SK-MEL-5 (cell line): ENCODE data around the gene MYZAP. TPM values are rescaled to one million over a fixed set of nuclear protein-coding genes. Genes with fewer than 3 reads are reported as not detected.

Experiments used
- DNase-seq: peaks from one replicate; pipeline ENCODE4 v3.0.0-alpha.2; 2016; ENCODE audit warnings: low read depth, low spot score
- in situ Hi-C: cut with HindIII; loops from 2 replicates; pipeline ENCODE4 v1.10.0; 2016; ENCODE audit warnings: low sequenced_read_pairs, high pct_unique_total_duplicates, low pct_unique_long_range_greater_than_20kb
- total RNA-seq: library from RNA; depleted of rRNA; stranded (reverse); fragments of >200 nt; shearing (Covaris generic); gene quantifications from 2 replicates; pipeline ENCODE4 v1.2.3, GENCODE V29; 2014

Gene MYZAP
- total RNA-seq, 1 experiment from 2014 or later = 0.21 TPM

DNA sequence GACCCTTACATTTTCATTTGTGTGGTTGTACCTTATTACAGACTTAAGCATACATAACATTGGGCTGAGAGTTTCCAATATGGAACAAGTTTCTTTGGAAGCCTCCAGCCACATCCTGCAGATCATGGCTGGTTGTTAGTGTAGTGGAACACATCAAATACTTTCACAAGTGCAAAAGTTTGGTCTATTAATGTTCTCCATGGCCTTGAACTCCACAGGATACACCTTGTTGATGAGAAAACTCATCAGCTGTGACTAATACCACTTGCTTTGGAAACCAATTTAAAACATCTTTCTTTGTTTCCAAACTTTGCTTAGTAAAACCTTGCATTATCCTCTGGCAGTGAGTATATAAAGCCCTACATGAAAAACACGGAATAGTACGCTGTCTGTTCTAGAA, 46.1 kb downstream of the MYZAP start:
- in situ Hi-C loops = no loop called here
- no peak for DNase-seq

DNA sequence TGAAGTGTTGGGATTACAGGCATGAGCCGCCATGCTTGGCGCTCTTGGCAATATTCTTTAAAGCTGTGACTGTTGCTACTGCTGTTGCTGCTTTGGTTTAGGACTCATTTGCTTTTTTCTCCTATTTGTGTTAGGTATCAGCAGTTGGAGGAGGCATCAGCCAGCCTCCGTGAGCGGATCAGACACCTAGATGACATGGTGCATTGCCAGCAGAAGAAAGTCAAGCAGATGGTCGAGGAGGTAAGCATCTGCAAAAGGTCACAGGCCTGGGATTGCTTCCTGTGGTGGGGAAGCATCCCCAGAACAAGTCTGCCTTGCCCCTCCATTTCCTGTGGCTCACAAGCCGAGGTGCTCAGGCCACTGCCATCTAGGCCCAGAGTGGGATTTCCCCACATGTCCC, 47.6 kb downstream of the MYZAP start:
- in situ Hi-C loops = no loop called here
- DNase-seq = no peak

DNA sequence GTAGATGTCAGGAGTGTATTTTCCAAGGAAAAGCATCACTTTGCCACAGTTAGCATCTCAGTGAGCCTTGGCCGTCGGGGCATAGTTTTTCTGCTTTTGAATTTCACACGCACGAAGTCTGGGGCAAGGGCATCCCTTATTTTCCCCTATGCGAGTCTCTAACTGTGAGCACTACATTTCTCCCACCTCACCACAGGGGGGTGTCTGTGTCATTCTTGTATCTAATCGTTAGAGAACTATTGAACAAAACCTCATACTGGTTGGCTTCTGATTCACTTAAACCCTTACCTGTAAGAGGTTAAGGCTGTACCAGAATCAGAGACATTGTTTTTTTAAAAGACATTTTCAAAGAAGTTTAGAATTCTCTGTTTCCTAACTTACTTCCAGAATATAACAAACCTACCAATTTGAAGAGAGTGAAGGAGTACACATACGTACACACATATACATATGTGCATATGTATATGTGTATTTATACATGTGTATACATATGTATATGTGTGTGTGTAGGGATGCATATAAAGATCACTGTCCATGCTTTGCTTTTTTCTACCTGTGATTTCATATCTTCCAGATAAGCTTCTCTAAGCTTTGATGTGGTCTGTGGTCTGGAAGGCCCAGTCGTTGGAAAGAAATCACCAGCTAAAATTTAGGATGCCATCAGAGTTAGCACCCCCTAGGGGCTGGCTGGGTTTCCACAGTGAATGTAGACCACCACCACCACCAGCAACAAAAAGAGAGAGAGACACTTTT, 49.4 kb downstream of the MYZAP start:
- in situ Hi-C loops = no loop called here
- DNase-seq = peak; percentile 62

DNA sequence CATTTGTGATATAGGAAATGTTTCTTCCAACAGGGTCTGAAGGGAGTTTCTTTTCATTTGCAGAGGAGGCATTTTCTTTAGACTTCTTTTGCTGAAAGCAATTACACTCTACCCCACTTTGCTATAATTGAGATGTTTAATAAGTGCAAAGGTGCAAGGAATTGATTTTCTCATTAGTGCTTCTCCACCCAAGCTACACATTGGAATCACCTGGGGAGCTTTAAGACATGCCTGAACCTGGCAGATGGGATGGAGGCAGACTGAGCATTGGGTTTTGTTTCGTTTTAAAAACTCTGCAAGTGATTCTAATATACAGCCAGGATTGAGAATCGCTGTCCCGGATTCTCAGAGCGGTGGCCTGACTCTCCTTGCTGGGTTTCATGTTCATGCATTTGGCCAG, 52.1 kb downstream of the MYZAP start:
- in situ Hi-C loops = no loop called here
- no peak for DNase-seq

DNA sequence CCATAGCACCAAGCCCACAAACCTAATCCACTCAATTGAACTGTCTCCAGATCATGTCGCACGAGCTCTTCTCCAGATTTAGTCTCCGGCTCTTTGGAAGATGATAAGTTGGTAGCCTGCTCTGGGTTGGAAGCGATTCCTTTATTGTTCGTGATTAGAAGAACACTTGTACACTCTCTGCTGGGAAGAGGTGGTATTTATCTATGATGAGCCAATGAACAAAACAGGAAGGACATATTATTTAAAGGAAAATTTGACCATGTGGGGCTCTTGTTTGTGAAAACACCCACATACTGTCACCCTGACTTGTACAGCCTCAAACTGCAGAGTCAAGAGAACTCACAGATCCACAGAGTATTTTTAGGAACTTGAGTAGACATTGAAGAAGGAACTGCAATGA, 54.4 kb downstream of the MYZAP start:
- no peak for DNase-seq
- in situ Hi-C loops = no loop called here

DNA sequence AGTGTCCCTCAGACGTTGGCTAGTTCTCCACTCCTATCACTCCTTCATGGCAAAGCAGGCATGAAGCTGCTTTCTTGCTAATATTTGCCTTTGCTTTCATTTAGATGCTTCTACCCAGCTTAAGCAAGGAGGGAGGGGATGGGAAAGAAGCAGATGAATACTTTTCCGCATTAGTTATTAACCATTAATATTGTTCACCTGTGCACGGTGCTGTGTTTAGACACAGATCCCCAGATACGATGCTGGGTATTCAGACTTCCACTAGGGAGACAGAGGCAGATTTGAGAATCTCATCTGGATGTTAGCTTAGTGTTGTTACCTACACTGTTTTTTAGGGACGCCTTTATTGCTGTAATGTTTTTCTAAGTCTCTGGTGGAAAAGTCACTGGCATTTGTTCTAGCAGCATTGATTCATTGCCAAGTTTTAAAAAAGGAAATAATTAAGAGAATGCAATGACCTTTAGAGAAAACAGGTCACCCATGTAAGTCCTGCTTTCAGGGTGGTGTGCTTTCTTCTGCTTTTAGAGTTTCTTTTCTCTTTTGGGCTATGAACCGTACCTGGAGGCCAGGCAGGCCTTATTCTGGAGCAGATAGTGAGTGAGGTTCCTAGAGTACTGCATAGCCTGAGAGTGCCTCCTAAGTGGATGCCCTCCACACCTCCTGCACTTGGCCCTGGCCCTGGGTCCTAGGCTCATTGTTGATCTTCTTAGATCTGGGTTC, 55.5 kb downstream of the MYZAP start:
- in situ Hi-C loops = no loop called here
- DNase-seq = no peak

DNA sequence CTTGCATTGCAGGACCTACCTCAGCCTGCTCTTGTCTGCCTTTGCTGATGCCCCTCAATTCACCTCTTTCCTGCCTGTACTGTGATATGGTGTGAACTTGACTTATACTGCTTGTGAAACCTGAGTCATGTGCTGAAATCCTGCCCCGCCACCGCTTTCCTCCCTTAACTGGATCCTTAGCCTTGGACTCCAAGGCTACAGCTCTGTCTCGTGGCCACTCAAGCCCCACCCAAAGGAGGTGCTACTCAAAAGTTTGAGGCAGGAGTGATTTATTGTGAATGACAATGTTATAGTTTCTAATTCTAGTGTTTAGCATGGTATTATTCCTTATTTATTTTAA, 56.1 kb downstream of the MYZAP start:
- in situ Hi-C loops = no loop called here
- DNase-seq = no peak

DNA sequence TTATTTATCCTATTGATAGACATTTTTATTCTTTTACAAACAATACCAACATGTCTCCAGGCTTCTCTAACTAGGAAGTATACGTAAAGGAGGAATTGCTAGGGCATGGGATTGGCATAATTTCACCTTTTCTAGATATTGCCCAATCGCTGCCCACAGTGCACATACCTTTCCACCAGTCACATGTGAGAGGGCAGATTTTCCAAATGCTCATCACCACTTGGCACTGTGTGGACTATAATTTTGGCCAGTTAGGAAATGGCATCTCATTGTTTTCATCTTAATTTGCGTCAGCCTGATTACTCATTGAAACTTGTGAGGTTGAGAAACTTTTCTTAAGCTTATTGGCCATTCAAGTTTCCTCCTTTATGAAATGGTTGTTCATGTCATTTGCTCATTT, 57.4 kb downstream of the MYZAP start:
- in situ Hi-C loops = no loop called here
- no peak for DNase-seq

DNA sequence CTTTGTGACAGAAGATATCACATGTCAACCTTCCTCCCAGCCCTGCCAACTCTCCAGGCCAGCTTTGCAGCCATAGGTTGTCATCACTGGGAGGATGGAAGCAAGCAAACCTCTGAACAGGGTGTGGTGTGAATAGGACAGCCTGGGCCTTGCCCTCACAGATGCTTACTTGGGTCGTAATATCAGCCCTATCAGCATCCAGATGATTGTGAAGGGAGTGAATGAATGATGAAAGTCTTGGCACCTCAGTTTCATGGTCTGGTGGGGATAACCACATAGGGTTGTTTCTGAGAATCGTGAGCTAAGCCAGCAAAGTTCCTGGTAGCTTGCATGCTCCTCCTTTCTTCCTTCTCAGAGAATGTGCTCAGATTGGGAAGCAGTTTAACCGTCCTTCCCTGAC, 59.7 kb downstream of the MYZAP start:
- in situ Hi-C loops = no loop called here

DNA sequence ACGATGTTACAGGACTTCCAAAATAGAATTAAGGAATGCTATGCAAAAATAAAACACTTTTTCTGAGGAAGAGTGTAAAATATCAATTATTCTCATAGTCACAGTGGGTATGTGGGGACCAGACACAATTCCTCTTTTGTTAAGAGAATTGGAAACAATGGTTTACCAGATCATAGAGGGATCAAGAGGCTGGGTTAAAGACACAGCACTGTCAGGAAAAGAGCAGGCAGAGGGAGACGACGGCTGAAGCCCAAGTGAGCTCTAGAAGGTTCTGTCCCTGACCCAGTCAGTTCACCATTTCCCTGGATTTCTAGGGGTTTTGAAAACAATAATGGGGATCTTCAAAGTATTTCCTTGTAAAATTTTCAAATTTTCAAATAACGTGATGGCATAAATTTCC, 60.8 kb downstream of the MYZAP start:
- in situ Hi-C loops = no loop called here
- DNase-seq = no peak

More for the DNA sequence above, 59.7 kb downstream of the MYZAP start:
- no peak for DNase-seq

DNA sequence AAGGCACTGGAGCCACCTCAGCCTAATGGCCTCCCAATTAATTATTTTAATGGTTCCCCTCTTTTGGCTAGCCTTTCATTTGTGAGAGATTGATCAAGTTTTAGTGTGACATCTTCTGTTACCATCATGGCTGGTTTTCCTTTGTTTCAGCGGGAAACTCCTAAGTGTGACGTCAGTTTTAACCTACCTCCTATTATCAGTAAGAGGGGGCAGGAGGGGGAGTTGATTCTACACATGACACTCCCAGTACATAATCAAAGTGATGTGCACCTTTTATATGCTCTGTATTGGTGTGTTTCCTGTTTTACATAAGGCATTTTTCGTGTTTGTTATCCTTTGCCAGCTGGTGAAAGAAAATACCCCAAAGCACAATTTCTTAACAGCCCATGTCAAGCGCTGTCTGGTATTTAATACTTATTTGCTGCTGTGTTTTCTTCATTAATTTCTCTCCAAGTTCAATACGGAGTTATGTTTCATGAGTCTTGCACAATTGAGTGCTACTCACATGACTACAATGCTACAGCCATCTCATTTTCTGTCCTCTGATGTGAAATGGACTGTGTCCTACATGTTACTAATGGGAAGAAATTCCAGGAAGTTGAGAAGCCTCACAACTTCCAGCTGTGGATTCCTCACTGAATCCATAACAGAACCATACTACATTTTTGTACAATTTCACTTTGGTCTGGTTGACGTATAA, 62.6 kb downstream of the MYZAP start:
- DNase-seq = no peak
- in situ Hi-C loops = no loop called here

DNA sequence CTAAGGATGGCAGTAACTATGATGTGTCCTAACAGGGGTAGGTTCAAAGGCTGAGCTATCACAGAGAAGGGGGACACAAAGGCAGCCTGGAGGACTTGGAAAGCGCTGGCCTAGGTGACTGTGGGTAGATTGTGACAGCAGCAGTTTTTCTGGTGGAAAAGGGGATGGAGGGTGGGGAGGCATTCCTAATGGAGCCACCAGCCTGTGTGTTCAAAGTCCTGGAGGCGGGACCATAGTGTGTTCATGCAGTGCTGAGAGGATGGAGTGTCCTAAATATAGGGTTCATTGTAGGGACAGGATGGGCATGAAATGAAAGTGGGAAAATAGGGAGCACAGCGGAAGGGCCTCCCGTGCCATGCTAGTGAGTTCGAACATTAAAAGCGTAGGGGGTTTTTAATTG, 63.3 kb downstream of the MYZAP start:
- in situ Hi-C loops = no loop called here
- no peak for DNase-seq

DNA sequence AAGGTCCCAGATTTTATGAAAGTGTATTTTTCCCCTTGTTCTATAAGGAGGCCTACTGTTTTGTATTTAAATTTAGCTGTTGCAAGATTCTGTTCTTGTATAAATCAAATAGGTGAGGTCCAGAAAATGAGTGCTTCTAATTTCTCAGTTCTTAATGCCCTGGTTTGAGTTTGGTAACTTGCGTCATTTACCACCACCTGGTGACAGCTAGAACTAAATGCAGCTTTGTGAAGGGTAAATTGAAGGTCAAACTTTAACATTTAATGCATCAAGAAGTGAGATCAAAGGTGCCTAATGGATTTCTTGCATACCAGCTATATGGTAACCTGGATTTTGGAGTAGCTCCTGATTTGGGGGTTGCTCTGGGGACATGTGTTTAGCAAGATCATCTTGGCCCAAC, 64.1 kb downstream of the MYZAP start:
- peak; percentile 22 for DNase-seq
- in situ Hi-C loops = no loop called here

DNA sequence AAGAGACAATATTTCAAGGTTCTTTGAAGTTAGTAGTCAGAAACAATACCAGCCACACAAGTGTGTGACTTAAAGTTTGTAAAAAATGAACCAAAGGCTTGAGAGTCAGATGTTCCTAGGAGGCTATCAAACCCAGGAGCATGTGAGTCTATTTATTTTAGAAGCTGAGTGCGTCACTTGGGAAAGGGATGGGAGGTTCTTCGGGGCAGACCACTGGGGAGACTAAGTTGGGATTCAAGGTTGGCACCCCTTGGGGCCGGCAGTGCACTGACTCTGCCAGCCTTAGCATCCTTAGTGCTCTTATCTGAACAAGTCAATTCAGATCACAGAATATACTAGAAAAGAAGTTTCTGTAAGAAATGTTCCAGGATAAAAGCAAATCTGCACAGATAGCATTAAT, 64.7 kb downstream of the MYZAP start:
- no peak for DNase-seq
- in situ Hi-C loops = no loop called here

DNA sequence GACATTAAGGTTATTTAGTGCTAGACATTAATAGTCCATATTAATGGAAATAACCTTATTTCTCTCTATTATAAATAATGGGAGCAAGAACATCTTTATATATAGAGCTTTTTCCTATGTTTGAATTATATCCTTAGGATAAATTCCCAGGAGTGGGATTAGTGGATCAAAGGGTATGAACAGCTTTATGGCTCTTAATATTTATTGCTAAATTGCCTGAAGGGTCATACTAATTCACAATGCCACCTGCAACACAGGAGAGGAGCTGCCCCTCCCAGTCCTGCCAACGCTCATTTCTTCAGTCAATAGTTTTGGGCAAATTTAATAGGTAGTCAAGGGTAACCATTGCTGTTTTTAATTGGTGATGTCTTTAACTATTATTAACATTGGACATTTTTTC, 65.9 kb downstream of the MYZAP start:
- in situ Hi-C loops = no loop called here
- no peak for DNase-seq

DNA sequence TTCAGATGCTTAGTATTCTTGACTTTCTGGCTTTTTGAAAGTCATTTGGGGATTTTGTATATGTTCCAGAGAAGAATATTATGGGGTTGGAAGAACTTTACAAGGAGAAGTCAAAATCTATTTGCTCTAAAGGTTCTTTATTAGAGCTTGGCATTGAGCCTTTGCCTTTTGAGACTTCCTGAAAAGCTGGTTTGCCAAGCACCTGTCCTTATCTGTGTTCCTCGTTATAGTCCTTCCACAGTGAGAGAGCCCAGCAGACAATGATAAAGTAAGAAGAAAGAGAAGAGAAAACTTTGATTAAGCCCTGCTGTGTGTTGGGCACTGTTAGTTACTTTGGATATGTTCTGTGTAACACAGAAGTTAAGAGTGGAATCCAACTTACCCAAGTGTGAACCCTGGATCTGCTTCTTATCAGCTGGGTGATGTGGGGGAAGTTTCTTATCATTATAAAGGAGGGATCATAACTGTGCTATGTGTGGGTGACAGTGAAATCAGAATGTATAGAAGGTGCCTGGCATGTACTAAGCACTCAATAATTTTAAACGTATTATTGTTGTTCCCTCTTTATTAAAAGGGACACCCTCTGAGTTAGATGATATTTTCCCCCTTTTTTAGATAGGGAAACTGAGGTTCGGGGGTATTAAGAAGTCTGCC, 70.5 kb downstream of the MYZAP start:
- in situ Hi-C loops = no loop called here
- no peak for DNase-seq

DNA sequence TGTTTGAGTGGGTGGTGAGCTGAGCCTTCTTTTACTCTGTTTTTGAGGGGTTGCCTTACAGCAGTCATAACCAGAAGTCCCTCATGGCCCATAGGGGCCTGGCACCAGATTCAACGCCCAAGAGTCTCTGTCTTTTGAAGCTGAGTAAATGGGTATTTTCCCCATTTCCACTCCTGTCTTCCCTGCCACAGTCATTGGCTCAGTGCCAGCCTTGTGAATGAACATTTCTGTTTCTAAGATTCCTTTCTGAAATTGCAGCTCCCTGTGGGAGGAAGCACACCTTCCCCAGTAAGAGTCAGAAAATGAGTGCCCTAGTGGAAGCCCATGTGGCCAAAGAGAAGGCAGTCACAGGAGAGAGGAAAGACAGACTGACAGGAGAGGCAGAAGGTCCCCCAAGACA, 71.1 kb downstream of the MYZAP start:
- in situ Hi-C loops = no loop called here
- DNase-seq = no peak

DNA sequence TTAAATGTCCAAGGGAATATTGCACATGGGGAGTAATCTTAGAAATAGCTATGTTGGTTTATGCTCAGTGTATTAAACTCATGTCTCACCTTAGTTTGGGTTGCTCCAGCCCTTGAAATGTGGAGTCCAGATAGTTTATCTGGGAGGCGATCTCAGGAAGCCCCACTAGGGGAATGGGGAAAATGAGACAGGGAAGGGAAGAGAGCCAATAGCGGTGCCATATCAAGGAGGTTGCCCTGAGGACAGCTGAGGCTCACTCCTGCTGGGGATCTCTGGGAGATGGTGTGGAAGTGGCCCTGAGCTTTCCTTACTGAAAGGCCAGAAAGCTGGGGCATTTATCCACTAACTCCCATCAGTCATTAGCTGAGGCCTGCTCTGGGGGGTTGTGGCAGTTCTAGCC, 71.6 kb downstream of the MYZAP start:
- in situ Hi-C loops = no loop called here
- no peak for DNase-seq
